Posterior cingulate gyrus (tissue), 11 donors: ENCODE results near the gene IRF1.
"Not testable (repeated sequence)": the region's sequence is repeated elsewhere in the genome, so short reads cannot be mapped to it uniquely, and the experiment has no call there.

Experiments
- DNase-seq, 10 donors: peaks; one replicate each; pipeline versions ENCODE4 v3.0.0 to v3.0.0-alpha.2; 2020 to 2021; ENCODE audit warnings: mixed read lengths in 3 of 10
- intact Hi-C: fragments of 100-400 bp; cut with DNase I; formaldehyde crosslinking; loops from one replicate; pipeline ENCODE4 v1.15.1; 2023

IRF1 gene, protein sequence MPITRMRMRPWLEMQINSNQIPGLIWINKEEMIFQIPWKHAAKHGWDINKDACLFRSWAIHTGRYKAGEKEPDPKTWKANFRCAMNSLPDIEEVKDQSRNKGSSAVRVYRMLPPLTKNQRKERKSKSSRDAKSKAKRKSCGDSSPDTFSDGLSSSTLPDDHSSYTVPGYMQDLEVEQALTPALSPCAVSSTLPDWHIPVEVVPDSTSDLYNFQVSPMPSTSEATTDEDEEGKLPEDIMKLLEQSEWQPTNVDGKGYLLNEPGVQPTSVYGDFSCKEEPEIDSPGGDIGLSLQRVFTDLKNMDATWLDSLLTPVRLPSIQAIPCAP

DNA sequence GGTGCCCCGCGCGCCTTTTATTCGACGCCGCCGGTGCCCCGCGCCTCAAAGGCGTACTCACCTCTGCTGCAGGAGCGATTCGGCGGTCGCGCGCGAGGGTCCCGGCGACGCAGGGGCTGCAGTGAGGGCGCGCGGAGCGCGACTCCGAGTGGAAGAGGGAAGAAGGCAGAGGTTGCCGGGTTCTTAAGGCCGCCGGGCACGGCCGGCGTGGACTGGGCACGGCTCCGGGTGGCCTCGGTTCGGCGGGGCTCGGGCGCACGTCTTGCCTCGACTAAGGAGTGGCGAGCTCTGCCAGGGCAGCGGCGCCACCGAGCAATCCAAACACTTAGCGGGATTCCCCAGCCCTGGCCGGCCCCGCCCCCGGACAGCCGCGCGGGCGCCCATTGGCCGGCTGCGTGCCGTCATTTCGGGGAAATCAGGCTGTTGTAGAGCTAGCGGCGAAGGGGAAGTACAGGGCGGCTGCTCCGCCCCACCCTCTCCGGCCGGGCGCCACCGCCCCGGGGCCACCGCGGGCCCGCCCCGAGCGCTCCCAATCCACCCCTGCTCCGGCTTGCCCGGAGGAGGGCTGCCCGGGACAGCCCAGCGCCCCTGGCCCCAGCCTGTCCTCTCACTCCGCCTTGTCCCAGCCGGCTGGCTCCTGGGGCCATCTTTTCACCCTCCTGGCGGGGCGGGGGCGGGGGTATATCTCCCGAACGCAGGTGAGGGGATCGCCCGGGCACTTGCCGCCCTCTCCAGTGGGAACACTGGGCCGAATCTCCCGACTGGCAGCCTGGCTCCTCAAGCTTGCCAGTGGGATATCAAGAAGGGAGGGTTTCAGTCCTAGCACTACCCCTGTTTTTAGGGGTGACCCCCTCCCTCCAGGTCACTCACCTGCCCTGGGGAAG lies at the start of gene IRF1:
Gene IRF1 (minus strand): TSS at position 290 of the 884 bp plus-strand sequence. CDS start 1,295 bp downstream, outside the sequence.
- intact Hi-C loops: loop anchor here (1.0 kb wide), 1 partner anchor 71 kb away; no protein-coding TSS in a partner anchor
- DNase-seq: peak; percentile 89 to 99 (median 95)

DNA sequence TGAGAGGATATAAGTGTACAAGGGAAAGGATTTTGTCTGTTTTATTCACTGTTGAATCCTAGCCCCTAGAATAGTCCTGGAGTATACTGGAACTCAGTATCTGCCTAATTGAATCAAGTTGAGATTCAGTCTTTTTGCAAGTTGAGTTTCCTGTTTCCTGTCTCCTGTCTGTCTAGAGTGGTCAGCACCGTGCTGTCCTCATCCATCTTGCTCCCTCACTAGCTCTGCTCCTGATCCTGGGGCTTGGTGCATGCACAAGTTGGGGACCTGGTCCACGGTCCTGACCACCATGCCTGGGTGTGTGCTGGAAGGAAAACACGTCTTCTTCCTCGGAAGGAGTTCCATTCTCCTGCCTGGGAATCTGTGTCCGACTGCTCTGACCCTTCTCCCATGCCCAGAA lies 49.6 kb upstream of the IRF1 start:
- intact Hi-C loops: no loop called here
- no peak for DNase-seq

DNA sequence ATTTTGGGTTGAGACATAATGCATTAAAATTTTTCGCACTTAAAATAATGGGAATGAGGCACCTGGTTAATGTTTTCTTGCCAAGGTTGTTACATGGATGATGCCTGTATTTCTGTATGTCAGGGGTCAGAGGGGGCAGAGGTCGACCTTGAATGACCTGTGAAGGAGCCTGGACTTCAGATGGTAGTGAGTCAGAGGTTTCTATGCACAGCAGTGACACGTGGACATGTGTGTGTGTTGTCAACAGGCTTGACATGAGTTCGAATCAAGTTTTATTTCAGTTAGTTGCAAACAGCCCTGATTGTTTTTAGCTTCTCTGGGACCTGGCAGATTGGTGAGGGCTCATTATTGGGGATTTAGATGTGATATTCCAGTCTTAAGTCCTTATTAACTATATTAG lies 49.1 kb upstream of the IRF1 start:
- intact Hi-C loops: no loop called here
- DNase-seq: no peak

DNA sequence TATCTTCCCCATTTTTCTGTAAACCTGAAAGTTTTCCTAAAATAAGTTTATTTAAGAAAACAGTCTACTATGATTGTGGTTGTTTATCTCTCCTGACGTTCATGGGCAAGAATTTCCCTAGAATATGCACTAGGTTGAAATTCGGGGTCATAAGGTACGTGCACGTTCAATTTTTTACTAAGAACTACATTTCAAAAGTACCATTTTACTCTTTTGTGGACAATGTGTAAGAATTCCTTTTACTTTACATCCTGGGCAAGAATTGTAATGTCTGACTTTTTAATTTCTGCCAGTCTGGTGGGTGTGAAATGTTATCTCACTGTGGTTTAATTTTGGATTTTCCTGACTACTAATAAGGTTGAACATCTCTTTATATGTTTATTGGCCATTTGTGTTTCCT lies 40.4 kb upstream of the IRF1 start:
- intact Hi-C loops: no loop called here
- DNase-seq: no peak

DNA sequence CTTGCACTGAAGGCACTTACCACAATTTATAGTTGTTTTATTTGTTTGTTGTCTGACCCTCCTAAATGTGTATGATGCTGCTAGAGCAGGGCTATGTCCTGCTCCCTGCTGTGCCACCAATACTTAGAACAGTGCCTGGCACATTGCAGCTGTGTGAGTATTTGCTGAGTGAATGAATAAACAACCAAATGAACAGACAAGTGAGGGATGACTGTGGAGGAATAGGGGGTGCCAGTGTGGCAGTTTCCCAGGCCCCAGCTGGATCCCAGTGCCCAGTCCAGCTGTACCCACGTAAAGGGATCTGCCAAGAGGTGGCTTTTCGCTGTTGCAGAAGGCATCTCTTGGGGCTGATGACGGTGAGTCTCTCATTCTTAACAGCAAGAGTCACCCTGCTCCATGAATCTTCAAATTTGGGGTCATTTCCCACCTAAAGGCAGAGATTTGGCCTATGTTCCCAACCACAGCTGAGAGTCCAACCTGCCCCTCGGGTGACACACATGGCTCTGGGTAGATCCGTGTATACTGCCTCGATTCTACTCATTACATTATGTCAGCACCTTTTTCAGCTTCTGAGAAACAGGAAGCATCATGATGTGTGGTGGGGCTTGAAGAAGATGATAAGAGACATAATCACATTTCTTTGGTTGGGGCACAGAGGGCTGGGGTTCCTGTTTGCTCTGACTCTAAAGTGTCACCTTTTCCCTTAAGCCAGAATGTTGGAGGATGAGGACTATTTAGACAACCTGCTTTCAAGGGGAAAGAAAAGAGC lies 38.5 kb upstream of the IRF1 start:
- intact Hi-C loops: no loop called here
- peak in 2 of 10 donors; percentile 32 to 87 for DNase-seq

DNA sequence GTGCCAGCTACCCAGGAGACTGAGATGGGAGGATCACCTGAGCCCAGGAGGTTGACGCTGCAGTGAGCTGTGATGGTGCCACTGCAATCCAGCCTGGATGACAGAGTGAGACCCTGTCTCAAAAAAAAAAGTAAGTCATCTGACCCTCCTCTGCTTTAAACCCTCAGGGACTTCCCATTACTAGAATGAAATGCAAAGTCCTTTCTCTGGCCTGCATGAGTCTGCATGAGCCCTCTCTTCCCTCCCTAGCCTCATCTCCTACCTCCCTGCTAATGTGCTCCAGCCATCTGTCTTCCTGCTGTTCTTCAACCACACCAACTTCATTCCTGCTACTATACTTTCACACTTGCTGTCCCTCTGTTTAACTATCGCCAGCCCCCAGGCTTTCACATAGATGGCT lies 37.4 kb upstream of the IRF1 start:
- DNase-seq: no peak
- intact Hi-C loops: no loop called here

DNA sequence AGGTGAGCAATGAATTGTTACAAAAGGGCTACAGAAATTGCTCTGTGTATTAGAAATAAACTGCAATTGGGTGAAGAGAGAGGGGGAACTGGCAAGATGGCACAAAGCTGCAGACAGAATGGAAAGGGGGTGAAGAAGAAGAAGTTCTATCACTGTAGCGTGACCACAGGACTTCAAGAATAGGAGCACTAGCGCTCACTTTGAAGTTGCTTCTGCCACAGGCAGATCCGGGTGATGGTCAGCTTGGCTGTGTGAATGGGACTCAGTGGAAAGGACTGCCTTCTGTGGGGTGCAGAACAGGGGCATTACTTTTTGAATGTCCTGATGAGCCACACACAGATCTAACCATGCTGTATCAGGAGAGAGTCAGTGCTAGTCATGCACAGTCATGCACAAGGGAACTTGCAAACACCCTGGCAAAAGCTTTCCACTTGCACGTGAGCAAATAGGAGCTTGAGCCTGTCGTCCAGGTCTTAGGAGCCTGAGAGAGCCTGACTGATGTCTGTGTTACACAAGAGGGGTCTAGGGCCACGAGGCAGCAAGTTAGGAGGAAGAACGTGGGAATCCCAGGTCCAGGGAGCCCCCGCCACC lies 36.5 kb upstream of the IRF1 start:
- DNase-seq: no peak
- intact Hi-C loops: no loop called here

DNA sequence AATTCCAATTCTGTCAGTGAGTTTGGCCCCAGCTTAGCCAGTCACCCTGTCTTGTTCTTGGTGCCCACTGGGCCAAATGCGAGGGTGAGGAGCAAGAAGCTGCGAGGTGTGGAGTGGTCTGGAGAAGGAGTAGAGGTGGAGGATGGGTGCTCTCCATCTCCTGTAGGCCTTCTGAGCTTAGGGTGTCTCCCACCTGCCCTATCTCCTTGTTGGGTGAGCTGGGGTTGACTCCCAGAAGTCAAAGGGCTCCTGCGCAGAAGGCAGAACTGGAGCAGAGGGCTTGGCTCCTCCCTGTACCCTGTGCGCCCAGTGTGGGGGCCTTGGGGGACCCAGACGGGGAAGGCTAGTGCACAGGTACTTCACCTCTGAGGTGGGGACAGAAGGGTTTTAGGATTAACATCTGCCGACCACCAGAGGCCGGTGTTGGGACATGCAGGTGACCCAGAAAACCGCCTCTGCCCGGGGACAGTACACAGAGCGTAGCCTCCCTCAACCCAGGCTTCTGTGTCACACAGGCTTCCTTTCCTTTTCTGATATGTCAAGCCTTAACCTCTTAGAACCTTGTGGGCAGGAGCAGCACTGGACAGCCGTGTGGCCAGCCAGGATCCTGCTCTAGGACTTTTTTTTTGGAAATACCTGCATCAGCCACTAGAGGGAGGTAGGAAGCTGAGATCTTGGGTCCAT lies 35.9 kb upstream of the IRF1 start:
- intact Hi-C loops: no loop called here
- DNase-seq: peak in 2 of 10 donors; percentile 16 to 79

DNA sequence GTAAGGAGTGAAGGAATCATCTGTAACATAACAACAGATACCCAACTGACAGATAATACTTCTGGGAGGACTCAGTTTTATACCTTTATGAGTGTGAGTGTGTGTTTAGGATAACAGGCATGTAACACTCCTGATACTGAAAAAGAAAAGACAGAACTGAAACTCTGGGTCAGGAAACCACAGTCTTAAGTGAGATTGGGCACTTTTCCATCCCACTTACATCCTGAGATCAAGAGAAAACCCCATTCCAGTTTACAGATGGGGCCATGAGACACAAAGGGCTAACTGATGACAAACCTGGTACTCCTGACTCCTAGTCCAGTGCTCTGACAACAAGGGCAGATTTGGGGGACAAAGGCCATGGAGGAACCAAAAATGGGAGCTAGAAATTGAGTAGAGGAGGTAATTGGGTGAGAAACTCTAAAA lies 34.7 kb upstream of the IRF1 start:
- intact Hi-C loops: no loop called here

DNA sequence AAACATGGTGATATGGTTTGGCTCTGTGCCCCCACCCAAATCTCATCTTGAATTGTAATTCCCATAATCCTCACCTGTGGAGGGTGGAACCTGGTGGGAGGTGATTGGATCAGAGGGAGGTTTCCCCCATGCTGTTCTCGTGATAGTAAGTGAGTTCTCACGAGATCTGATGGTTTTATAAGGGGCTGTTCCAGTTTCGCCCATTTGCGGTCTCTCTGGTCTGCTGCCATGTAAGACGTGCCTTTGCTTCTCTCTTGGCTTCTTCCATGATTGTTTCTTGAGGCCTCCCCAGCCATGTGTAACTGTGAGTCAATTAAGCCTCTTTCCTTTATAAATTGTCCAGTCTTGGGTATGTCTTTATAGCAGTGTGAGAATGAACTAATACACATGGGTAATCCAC lies 34.3 kb upstream of the IRF1 start:
- DNase-seq, intact Hi-C loops: not testable (repeated sequence)

More for the DNA sequence above, 34.7 kb upstream of the IRF1 start:
- no peak for DNase-seq

DNA sequence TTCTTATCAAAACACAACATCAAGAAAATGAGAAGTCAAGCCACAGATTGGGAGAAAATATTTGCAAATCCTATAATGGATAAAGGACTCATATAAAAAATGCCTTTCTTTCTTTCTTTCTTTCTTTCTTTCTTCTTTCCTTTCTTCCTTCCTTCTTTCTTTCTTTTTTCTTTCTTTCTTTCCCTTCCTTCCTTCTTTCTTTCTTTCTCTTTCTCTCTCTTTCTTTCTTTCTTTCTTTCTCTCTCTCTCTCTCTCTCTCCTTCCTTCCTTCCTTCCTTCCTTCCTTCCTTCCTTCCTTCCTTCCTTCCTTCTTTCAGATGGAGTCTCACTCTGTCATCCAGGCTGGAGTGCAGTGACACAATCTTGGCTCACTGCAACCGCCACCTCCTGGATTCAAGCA lies 31.5 kb upstream of the IRF1 start:
- intact Hi-C loops, DNase-seq: not testable (repeated sequence)

DNA sequence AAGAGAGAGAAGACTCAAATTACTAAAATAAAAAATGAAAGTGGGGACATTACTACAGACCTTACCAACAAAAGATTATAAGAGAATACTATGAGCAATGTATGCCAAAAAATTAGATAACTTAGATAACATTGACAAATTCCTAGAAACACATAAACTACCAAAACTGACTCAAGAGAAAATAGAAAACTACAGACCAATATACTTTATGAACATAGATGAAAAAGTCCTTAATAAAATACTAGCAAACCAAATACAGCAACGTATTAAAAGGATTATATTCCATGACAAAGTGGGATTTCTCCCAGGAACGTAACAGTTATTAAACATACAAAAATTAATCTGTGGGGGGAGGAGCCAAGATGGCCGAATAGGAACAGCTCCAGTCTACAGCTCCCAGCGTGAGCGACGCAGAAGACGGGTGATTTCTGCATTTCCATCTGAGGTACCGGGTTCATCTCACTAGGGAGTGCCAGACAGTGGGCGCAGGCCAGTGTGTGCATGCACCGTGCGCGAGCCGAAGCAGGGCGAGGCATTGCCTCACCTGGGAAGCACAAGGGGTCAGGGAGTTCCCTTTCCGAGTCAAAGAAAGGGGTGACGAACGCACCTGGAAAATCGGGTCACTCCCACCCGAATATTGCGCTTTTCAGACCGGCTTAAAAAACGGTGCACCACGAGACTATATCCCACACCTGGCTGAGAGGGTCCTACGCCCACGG lies 23.2 kb upstream of the IRF1 start:
- intact Hi-C loops, DNase-seq: not testable (repeated sequence)

DNA sequence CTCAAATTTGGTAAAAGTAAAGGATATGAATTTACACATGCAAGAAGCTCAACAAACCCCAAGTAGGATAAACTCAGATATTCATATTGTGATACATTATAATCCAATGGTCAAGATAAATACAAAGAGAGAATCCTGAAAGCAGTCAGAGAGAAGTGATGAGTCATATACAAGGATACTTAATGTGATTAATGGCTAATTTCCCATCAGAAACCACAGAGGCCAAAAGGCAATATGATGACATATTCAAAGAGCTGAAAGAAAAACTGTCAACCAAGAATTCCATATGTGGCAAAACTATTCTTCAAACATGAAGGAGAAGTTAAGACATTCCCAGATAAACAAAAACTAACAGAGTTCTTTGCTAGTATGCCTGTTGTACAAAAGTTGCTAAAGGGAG lies 19.5 kb upstream of the IRF1 start:
- no peak for DNase-seq
- intact Hi-C loops: no loop called here

DNA sequence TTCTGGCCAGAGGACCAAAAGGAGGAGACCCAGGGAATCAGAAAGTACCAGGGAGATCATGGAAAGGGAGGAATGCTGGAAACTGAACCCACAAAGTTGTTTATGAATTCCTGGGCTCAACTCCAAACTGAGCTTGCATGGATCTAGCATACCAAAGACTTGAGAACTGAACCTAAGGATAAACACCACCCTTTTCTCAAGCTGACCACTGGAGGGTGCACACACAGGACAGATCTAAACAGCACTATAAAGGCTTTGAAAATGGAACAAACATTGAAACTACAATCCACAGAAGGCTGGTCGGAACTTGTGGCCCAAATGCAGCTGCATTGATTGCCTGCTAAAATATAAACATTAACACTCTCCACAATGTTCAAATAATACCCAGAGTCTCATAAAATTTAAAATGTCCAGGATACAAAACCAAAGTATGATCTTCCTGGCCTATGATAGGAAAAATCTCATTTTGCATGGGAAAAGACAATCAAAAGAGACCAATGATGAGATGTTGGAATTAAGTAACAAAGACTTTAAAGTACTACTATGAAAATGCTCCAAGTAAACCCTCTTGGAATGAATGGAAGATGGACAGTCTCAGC lies 15.6 kb upstream of the IRF1 start:
- no peak for DNase-seq
- intact Hi-C loops: loop anchor here (10.0 kb wide), 1 partner anchor 271 kb away; no protein-coding TSS in a partner anchor

DNA sequence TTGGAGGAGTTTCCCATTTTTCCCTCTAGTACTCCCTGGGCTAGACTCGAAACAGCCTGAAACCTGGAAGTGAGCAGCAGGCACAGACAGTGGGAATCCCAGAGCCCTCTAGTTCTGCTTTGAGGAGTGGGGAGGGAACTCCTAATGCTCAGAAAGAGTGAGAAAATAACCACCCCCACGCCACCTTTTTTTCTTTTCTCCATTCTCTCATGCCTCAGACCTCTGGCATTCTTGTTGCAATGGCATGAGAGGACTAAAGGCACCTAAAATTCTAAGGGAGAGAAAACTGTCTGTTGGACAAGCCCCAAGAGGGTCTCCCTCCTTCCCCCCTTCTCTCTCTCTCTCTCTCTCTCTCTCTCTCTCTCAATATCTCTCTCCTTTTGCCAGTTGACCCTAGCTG lies 15.1 kb upstream of the IRF1 start:
- no peak for DNase-seq
- intact Hi-C loops: loop anchor here (10.0 kb wide), 1 partner anchor 271 kb away; no protein-coding TSS in a partner anchor

DNA sequence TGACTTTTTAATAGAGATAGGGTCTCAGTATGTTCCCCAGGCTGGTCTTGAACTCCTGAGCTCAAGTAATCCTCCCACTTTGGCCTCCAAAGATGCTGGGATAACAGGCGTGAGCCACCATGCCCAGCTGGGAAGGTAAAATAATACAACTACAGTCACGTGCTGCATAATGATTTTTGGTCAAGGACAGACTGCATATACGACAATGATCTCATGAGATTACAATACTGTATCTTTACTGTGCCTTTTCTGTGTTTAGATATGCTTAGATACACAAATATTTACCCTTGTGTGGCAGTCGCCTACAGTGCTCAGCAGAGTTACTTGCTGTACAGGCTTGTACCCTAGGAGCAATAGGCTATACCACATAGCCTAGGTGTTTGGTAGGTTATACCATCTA lies 14.2 kb upstream of the IRF1 start:
- intact Hi-C loops: loop anchor here (10.0 kb wide), 1 partner anchor 270 kb away; no protein-coding TSS in a partner anchor
- DNase-seq: no peak

DNA sequence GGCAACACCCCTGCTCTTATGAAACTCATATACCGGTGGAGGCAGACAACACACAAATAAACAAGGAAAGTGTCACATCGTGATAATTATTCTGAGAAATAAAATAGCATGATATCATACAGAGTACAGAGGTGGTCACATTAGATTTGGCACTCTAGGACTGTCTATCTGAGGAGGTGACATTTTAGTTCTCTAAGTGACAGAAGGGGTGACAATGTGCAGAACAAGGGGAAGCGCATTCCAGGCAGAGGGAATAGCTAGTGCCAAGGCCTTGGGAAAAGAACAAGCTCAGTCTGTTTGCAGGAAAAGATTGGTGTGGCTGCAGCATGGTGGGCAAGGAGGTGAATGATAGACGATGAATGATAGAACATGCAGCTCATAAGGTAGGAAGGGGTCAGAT lies 12.7 kb upstream of the IRF1 start:
- intact Hi-C loops: loop anchor here (10.0 kb wide), 1 partner anchor 268 kb away; no protein-coding TSS in a partner anchor
- DNase-seq: no peak
